ENCODE measurements around the gene SLC46A3.
"Not testable (repeated sequence)": the region's sequence is repeated elsewhere in the genome, so short reads cannot be mapped to it uniquely, and the experiment has no call there.

Gene SLC46A3, protein sequence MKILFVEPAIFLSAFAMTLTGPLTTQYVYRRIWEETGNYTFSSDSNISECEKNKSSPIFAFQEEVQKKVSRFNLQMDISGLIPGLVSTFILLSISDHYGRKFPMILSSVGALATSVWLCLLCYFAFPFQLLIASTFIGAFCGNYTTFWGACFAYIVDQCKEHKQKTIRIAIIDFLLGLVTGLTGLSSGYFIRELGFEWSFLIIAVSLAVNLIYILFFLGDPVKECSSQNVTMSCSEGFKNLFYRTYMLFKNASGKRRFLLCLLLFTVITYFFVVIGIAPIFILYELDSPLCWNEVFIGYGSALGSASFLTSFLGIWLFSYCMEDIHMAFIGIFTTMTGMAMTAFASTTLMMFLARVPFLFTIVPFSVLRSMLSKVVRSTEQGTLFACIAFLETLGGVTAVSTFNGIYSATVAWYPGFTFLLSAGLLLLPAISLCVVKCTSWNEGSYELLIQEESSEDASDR

DNA sequence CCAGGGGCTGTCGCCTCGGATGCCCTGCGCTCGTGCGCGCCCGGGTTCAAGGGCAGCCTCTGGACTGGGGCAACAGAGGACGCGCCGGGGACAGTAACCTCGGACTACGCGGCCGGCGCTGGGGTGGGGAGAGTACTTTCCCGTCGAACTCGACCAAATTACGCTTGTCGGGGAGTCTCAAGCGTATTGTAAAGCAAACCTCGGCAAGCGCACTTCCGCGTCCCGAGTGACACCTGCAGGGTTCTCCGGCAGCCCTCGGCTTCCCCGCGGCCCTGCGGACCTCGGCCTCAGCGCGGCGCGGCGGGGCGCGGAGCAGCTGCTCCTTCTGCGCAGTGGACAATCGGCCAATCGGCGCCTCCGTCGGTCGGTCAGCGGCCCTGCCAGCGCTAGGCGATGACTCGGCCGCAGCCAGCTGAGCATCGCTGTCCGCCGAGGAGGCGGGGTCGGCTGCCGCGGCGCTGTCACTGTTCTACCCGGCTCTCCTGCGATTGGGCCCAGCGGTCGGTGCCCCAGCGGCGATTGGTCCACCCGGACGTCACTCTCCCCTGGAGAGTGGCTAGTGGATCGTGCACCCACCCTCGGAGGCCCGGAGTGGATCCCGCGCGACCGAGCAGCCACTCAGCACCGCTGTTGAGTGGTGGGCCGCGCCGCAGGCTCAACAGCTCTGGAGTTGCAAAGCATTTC, at the start of gene SLC46A3:
TSS of gene SLC46A3 (minus strand) at position 428 of the 684 bp plus-strand sequence. CDS start 972 bp downstream, outside the sequence.
- peak; percentile 97 for DNase-seq (ENCODE audit: low spot score)

DNA sequence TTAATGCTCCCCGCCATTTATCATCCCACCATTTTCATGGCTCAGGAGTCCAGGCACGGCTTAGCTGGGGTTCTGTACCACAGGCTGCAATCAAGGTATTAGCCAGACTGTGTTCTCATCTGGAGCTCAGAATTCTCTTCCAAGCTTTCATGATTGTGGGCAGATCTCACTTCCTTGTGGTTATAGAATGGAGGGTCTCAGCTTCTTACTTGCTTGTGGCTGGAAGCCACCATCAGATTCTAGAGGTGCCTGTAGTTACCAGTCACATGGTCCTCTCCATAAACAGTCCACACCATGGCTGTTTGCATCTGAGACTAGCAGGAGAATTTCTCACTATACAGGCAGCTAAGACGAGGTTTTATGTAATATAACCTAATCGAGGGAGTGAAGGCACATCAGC, 45.1 kb upstream of the SLC46A3 start:
- no peak for DNase-seq (ENCODE audit: low spot score)

DNA sequence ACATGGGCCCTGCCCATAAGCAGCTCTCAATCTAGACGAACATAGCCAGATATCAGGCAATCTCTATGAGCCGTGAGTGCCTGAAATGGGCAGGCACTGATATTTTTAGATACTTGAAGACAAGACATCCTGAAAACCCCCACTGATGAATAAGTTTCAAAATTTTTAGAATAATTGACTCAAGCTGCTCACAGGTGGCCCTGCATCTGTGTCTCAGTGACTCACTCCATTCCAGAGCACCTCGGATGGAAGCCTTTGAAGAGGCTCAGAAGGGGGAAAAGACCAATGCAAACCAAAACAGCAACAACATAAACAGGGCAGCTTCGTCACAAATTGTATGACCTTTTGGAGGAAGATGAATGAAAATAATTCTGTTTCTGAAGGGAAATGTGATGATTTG, 42.8 kb upstream of the SLC46A3 start:
- no peak for DNase-seq (ENCODE audit: low spot score)

DNA sequence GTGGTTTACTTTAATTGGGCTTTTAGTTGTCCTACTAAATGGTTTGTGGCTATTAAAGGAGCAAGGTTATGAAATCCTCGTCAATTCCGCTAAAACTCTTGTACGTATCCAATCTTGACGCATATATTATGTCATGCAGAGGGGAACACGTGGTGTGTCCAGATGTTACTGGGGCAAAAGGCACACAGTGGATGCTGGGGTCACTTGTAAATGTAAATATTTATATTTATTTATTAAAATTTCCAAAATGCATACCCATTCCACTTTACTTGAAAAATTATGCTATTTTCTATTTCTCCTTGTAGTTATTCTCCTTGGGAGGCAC, 36.7 kb upstream of the SLC46A3 start:
- no peak for DNase-seq (ENCODE audit: low spot score)

DNA sequence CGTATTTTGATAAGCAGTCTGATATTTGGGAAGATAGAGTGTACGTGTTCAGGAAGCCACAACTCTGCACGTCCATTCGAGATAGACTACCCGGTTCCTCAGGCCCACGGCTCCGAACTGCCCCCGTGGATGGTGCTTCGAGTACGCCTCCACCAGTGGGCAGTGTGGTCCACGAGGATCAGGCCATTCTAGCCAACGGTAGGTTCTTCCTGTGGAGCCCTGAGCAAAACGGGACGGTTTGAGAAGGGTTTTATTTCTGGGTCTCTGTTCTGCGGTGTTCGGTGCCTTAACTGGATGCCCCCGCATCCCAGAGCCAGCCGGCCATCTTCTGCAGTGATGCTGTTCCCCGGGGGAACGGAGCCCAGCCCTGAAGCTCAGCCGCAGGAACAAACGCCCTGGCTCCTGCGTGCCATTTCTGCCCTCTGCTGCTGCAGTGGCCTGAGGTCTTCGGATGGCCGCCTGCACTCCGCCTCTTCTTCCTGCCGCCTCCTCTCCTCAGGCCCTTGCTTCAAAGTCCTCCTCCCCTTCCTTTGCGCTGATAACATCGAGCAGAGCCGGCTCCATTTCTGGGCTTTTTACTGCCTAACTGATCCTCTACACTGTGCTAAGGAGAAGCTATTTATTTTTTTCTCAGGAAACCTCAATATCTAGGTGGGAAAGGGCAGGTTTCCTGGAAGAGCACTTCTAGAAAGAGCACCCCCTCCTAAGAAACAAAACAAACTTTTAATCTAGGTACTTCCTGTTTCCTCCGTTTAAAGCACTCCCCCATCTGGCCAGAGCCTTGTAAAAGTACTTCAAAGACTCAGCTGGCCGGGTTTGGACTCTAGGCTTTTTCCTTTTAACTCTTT, 36.2 kb upstream of the SLC46A3 start:
- DNase-seq (ENCODE audit: low spot score): no peak

DNA sequence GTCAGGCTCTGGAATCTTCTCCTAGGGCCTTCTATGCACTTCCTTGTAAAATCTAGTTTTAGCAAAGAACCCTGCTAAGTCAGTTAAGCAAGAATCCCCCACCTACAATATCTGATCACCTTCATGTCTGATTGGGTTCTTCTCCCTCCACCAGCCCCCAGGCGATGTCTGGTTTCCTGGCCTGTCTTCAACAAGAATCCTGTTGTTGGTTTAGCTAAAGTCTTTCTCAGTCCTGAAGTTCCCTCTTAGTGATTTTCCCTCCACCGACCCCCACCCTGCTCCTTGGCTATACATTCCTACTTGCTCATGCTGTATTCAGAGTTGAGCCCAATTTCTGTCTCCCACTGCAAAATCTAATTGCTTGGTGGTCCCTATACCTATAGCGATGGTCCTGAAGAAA, 35.2 kb upstream of the SLC46A3 start:
- no peak for DNase-seq (ENCODE audit: low spot score)

DNA sequence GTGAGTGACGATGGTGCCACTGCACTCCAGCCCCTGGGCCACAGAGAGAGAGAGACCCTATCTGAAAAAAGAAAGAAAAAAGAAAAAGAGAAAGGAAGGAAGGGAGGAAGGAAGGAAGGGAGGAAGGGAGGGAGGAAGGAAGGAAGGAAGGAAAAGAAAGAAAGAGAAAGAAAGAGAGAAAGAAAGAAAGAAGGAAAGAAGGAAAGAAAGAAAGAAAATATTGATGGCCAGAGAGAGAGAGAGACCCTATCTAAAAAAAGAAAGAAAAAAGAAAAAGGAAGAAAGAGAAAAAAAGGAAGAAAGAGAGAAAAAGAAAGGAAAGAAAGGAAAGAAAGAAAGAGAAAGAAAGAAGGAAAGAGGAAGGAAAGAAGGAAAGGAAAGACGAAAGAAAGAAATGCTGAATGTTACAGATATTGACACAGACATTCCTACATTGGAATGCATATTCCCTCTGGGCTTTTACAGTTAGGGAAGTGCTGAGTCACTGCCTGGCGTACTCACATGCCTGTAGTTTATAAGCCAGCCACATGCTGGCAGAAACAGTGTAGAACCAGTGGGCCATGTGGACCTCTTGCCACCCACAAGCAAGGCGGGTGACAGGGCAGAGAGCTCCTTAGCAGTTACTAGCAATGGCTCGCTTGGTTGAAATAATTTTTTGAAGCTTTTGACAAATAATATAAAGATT, 34.6 kb upstream of the SLC46A3 start:
- no peak for DNase-seq (ENCODE audit: low spot score)

DNA sequence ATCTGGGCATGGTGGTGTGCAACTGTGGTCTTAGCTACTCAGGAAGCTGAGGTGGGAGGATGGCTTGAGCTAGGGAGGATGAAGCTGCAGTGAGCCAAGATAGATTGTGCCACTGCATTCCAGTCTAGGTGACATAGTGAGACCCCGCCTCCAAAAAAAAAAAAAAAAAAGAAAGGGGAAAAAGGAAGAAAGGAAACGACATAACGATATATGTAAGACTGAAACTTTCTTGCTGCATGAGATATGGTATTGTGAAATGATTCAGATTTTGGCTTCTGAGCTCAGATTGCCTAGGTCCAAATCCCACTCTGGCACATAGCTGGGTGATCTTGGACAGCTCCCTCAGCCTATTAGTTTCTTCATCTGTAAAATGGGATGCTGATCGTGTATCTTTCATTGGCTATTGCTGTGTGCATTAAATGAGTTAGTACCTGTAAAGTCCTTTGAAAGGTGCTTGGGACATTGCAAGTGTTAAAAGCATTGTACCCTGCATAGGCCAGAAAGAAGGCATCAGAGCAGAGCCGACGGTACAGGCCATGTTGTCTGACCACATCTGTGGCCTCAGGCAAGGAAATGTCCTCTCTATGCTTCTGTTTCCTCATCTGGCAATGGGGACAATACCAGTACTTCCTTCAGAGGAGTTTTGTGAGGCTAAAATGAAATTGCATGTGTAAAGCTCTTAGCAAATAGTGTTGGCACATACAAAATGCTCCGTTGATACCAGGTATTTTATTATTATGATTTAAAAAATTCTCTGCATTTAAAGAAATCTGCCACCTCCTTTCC, 32.6 kb upstream of the SLC46A3 start:
- no peak for DNase-seq (ENCODE audit: low spot score)

DNA sequence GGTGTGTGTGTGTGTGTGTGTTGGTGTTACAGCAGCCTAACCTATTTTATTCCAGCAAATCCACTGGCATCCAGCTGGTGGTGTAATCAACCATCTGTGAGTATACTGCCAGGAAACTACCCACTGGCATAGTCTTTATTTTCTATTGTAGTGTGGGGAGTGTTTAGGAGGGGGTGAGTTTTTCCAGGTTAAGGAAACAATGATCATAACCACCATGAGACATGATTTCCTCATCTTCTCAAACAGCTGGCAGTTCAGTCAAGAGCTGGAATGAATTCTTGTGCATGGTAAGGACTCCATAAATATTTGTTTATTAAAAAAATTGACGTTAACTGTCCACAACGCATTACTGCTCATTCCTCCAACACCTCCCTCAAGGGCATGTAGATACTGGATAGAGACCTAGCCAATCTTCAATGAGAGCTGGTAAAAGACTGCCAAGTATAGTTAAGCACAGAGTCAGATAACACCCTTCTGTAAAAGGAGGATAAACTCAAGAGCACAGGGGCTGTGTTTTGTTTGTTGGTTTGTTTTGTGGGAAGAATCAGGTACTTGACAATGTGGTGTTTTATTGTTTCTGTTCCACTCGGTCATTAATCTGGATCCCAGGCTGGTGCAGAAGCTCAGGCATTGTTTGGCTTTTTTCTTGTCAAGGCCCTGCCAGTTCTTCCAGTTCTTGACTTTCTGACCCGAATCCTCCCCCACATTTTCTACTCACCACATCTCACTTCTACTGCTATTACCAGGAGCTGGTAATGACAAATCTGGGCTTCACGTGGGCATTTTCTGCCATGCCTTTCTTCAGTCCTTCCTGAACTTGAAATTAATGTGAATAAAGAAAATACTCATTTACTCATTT, 31.6 kb upstream of the SLC46A3 start:
- DNase-seq (ENCODE audit: low spot score): no peak

DNA sequence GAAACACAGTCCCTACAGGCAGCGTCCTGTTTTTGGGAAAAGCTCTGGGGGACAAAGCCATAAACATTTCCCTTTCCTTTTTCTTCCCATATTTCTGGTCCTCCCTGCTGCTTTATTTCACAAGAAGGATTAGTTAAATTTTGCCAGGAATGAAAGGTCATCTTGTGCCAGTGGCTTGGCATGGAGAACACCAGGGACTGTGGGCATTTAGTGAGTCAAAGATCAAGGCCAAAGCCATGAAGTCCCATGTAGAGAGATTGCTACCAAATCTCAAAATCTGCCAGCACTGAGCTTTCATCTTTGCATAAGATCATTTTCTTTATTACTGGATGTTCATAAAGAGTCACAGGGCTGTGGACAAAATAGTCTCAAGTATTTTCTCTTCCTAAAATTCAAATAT, 29.1 kb upstream of the SLC46A3 start:
- no peak for DNase-seq (ENCODE audit: low spot score)

DNA sequence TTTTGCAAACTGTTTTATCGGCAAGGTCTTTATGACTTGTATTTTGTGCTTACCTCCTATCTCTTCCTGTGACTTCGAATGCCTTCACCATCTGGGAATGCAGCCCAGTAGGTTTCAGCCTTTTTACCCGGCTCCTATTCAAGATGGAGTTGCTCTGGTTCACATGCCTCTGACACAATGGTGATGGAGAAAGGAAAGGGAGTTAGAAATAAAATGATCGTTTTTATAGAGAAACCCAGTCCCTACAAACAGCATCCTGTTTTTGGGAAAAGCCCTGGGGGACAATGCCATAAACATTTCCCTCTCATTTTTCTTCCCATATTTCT, 27.5 kb upstream of the SLC46A3 start:
- no peak for DNase-seq (ENCODE audit: low spot score)

DNA sequence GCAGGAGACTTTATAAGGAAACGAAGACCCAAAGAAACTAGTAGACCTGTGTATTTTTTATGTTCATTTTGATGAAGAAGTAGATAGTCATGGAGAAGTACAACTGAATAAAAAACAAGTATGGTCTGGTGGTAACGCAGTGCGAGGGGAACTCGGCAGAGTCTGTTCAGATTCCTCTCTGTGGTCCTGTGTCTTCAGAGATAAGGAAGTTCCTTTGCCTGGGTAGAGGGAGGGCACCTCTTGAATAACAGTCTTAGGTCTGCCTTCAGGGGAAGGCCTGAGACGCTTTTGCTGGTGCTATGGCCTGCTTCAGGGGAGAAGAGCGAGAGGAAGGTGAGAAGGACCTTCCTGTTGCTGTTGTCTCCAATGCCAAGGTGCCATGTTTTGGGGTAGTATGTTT, 25.9 kb upstream of the SLC46A3 start:
- DNase-seq (ENCODE audit: low spot score): no peak

DNA sequence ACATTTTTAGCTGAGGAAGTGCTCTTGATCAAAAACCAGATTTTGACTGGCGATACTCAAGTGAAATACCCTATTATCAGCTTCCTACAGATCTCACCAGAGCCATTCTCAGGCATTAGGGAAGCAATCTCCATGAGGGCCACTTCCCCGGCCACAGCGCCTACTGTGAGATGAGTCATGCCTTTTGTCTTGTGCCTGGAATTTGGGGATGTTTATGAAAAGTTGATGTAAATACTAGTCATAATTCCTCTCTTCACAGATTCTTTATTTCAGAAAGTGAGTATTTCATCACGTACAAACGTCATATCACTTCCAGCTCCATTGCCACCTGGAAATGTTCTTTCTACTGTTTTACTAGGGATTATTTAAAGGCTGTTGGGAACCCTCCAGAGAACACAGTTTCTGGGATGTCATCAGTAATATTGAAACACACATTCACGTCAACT, 25.3 kb upstream of the SLC46A3 start:
- no peak for DNase-seq (ENCODE audit: low spot score)

DNA sequence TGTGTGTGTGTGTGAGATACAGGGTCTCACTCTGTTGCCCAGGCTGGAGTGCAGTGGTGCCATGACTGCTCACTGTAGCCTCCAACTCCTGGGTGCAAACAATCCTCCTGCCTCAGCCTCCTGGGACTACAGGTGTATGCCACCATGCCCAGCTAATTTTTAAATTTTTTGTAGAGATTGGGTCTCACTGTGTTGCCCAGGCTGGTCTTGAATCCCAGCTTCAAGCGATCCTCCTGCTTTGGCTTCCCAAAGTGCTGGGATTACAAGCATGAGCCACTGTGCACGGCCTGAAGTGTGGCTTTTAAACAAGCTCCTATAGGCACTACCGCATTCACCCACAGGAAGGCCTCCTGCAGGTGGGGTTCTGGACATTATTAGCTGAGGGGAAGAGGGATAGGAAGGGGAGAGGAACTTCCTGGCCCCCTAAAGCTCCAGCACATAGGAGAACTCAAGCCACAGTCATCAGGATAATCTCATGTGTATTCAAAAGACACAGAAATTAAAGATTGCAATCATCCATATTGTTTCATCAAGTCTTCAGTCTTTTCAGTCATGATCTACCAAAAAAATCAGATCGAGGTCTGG, 24.8 kb upstream of the SLC46A3 start:
- no peak for DNase-seq (ENCODE audit: low spot score)

DNA sequence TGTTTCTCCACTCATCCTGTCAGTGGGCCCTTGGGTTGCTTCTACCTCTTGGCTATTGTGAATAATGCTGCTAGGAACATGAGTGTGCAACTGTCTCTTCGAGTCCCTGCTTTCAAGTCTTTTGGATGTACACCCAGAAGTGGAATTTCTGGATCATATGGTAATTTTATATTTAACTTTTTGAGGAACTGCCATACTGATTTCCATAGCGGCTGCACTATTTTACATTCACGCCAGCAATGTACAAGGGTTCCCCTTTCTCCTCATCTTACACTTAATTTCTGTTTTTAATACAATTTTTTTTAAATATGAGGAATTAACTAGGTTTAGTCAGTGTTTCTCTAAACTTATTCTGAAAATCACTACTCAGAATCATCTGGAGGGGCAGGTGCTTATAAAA, 24.2 kb upstream of the SLC46A3 start:
- no peak for DNase-seq (ENCODE audit: low spot score)

DNA sequence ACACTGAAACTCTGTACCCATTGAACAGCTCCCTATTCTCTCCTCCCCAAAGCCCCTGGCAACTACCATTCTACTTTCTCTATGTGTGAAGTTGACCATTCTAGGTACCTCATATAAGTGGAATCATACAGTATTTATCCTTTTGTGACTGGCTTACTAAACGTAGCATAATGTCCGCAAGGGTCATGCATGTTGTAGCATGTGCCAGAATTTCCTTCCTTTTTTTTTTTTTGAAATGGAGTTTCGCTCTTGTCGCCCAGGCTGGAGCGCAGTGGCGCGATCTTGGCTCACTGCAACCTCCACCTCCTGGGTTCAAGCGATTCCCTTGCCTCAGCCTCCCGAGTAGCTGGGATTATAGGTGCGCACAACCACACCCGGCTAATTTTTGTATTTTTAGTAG, 23.7 kb upstream of the SLC46A3 start:
- DNase-seq (ENCODE audit: low spot score): not testable (repeated sequence)

DNA sequence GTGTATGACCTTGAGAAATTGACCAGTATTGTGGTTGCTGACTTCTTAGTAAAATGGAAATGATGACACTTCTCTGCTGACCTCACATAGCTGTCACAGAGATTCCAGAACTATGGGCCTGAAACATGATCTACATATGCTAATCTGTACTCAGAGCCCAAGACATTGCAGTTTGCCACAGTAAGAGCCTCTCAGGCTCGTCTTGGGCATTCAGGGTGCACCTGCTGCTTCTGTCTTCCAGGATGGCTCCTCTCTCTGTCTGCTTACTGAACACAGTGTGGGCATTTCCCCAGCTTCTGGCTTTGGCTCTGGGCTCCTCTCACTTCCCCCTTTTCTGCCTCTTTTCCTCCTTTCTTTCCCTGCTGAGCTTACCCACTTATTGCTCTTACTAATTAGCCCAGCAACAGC, 22.3 kb upstream of the SLC46A3 start:
- no peak for DNase-seq (ENCODE audit: low spot score)

DNA sequence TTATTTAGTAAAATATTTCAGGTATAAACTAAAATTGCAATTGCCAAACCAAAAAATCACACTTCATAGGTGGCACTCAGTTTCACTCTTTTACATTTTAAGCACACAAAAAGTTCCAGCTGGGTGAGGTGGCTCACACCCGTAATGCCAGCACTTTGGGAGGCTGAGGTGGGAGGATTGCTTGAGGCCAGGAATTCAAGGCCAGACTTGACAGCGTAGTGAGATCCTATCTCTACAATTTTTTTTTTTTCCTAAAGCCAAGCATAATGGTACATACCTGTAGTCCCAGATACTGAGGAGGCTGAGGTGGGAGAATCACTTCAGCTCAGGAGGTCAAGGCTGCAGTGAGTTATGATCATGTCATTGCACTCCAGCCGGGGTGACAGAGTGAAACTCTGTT, 20.6 kb upstream of the SLC46A3 start:
- no peak for DNase-seq (ENCODE audit: low spot score)

DNA sequence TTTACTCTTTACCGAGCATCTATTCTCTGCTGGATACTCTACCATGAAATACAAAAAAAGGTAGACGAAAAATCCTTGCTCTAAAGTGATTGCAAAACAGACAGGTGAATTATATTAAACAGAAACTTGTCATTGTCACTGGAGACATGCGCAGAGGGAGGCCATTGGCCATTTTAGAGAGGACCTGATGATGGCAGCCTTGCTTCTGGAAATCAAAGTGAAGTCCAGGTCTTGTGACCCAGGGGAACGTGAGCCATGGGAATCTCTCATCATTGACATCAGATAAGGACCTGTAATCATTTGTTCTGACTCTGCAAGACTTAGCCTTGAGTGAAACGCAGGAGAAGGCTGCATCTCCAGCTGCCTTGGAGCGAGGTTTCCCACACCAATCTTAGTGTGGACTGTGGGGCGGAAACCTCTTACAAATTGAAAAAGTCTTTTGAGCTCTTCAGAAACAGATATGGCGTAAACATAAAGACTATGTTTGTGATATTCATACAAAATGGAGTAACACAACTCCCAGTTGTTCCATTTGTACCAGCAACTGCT, 16.8 kb upstream of the SLC46A3 start:
- no peak for DNase-seq (ENCODE audit: low spot score)

DNA sequence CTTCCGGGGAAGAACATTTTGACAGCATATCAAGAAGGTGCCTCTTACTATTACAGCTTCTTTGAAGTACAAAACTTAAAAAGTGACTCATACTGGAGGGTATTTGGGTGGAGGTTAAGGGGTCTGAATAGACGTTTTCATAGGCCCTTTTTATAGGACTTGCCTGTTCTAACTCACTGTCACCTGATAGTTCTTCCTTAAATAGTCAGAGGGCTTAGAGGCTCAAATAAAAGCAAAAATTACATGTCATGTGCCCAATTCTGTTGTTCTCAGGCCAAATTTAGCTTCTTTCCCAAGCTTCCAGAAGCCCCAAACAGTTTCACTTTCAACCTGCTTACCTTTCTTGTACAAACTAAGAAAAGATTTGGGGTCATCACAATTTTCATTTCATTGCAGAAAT, 16.1 kb upstream of the SLC46A3 start:
- DNase-seq (ENCODE audit: low spot score): no peak
